Subcutaneous abdominal adipose tissue (tissue), 5 donors: ENCODE results near the gene DHRS1.

ENCODE experiments used
- H3K27ac ChIP-seq: one replicate; pipeline ENCODE4 v1.7.0; 2013; ENCODE audit warnings: low read depth, mild to moderate bottlenecking, inconsistent platforms, low read length, moderate library complexity
- H3K27me3 ChIP-seq, 5 donors: one replicate each; pipeline ENCODE4 v1.7.0; 2013; ENCODE audit warnings: low read length in 5 of 5, inconsistent platforms in 1 of 5; ENCODE audit not compliant: control insufficient read depth in 5 of 5, insufficient read depth in 4 of 5
- H3K36me3 ChIP-seq, 5 donors: one replicate each; pipeline ENCODE4 v1.7.0; 2013; ENCODE audit warnings: low read length in 5 of 5; ENCODE audit not compliant: control insufficient read depth in 5 of 5, insufficient read depth in 5 of 5
- H3K4me1 ChIP-seq, 5 donors: one replicate each; pipeline ENCODE4 v1.7.0; 2013; ENCODE audit warnings: low read length in 5 of 5, mild to moderate bottlenecking in 3 of 5, moderate library complexity in 1 of 5; ENCODE audit not compliant: control insufficient read depth in 5 of 5, insufficient read depth in 5 of 5
- H3K4me3 ChIP-seq, 5 donors: one replicate each; pipeline ENCODE4 v1.7.0; 2013; ENCODE audit warnings: low read length in 5 of 5, low read depth in 1 of 5
- H3K9ac ChIP-seq, 5 donors: one replicate each; pipeline ENCODE4 v1.7.0; 2013; ENCODE audit warnings: low read length in 5 of 5, mild to moderate bottlenecking in 4 of 5, moderate library complexity in 3 of 5
- H3K9me3 ChIP-seq, 5 donors: one replicate each; pipeline ENCODE4 v1.7.0; 2013; ENCODE audit warnings: low read length in 5 of 5; ENCODE audit not compliant: control insufficient read depth in 5 of 5
- donor health status: healthy.
- donor health status: healthy.
- donor health status: healthy.
- donor health status: healthy.
- donor health status: healthy.

DHRS1 gene

DNA sequence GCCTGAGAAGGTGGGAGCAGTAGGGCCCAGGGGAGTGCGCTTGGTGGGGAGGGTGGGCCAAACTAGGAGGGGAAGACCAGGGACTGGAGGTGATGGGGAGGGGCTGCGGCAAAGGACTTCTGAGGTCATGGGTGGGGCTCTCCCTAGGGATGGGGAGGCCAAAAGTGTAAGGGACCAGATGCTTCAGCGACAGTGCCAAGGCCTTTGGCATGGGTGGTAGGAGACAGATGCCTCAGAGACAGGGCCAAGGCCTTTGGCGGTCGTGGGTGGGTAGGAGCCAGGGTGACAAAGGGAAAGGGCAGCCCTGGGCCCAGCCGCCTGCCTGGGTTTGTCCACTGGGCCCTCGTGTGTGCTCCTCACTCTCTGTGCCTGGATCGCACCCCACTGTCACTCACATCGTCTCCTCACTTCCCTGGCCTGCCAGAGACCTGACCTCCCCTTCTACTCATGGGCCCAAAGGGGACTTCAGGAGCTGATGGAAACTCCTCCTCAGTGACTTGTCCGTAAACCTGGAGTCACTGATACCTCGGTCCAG lies 15.0 kb downstream of the DHRS1 start:
- Histone ChIP-seq H3K9ac (no peak overlapping the region), H3K4me1 (peaks cover 3 to 44% (median 34%) of the 10 kb centered on the region in 5 donors)

DNA sequence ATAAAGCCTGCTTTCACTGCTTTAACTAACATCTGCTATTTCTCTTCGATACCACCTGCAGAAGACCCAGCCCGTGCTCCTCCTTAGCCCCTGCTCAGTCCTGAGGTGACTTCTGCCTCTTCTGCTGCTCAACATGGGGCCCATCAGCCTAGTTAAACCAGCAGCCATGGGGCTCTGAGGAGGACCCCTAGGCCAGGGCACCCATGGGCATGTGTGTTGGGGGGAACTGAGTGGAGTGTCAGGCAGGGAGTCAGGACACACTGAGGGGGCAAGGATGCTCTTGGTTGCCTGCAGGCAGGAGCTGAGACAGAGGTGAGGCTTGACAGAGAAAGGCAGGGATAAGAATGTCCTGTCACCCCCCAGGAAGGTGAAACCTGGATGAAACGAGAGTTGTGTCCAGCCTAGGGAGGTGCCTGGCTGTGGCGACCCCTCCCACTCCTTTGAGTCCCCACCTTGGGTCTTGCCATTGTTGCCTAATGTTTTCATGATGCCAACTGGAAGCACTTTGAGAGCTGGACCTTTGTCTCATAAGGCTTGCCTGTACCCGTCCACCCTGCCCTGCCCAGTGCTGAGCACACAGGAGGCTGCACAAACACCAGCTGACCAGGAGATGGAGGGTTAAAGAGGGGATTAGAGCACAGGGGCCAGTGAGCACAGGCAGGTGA lies 15.7 kb downstream of the DHRS1 start:
- H3K9me3 ChIP-seq = no peaks in the 10 kb centered on the region
- peaks cover 3 to 51% (median 41%) of the 10 kb centered on the region in 5 donors for H3K4me1 ChIP-seq
- H3K4me3 ChIP-seq = no peak overlapping the region
- no peaks in the 10 kb centered on the region for H3K27me3 ChIP-seq
- H3K27ac ChIP-seq = no peak overlapping the region
- H3K36me3 ChIP-seq = no peaks in the 10 kb centered on the region
- no peak overlapping the region for H3K9ac ChIP-seq

More for the DNA sequence above, 15.0 kb downstream of the DHRS1 start:
- Histone ChIP-seq H3K27ac (no peak overlapping the region), H3K9me3 (no peaks in the 10 kb centered on the region), H3K4me3 (no peak overlapping the region), H3K36me3 (peaks cover 0 to 4% (median 3%) of the 10 kb centered on the region in 5 donors), H3K27me3 (no peaks in the 10 kb centered on the region)

DNA sequence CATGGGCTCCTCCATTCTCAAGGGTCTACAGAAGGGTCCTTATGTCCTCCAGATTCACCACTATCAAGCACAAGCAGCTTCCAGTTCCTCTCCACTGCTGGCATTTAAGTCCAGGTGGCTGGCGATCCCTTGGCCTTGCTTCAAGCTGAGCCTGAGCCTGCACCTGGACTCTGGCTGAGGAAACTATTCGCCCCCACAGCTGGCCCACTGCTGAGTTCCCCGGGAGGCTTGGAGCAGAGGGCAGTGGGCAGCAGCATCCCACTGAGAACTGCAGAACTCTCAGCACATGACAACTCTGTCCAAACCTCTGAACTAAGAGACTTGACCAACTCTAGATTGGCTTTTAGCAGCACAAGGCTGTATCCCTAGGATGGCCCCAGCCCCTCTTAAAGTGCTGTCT lies 16.8 kb downstream of the DHRS1 start:
- peaks cover 3 to 63% (median 53%) of the 10 kb centered on the region in 5 donors for H3K4me1 ChIP-seq

DNA sequence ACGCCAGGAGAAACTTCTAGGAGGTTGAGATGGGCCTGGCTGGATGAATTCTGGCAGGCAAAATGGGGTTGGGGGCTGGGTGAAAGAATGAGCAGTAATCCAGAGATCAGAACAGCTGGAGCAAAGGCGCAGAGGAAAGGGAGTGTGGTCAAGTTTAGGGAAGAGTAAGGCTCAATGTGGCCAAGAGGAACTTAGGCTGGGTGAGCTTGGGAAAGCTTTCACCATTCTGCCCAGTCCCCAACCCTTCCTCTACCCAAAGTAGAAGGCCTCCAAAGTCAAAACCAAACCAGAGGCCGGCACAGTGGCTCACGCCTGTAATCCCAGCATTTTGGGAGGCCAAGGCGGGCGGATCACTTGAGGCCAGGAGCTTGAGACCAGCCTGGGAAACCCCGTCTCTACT lies 17.9 kb downstream of the DHRS1 start:
- H3K27me3 ChIP-seq = no peaks in the 10 kb centered on the region

More for the DNA sequence above, 16.8 kb downstream of the DHRS1 start:
- Histone ChIP-seq H3K4me3 (no peak overlapping the region), H3K9me3 (no peaks in the 10 kb centered on the region), H3K36me3 (no peaks in the 10 kb centered on the region), H3K27ac (no peak overlapping the region), H3K27me3 (no peaks in the 10 kb centered on the region), H3K9ac (no peak overlapping the region)

DNA sequence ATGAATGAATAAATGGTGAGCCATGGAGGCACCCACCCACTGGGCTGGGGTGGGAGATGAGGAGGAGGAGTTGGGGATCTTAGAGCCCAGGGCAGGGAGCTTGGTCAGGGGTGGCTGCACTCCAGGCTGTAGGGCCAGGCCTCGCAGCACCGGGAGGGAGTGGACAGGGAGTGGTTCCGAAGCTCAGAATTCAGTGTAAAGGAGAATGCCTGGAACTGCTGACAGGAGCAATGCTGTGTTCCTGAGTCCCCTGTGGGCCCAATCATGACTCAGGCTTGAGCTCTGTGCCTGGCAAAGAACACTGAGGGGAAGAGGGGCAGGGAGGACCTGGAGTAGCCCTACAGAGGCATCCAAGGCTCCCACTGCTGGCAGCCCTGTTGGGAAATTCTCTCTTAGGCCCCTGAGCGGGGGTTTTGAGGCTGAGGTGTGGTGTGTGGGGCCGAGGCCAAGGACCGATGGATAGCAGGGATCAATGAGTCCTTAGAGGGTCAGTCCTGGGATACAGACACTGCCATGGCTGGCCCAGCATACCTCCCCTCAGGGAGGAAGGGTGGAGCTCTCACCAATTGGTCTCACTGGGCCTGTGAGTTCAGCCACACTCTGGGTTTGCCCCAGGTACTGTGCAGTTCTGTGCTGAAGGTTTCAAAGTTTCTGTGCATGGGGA lies 18.7 kb downstream of the DHRS1 start:
- Histone ChIP-seq H3K9me3 (no peaks in the 10 kb centered on the region), H3K4me3 (no peak overlapping the region), H3K27ac (peak overlapping the region; percentile 26), H3K27me3 (no peaks in the 10 kb centered on the region), H3K36me3 (no peaks in the 10 kb centered on the region), H3K9ac (peak overlapping the region in 1 of 5 donors; percentile 30), H3K4me1 (peaks cover 3 to 72% (median 64%) of the 10 kb centered on the region in 5 donors)

More for the DNA sequence above, 17.9 kb downstream of the DHRS1 start:
- no peaks in the 10 kb centered on the region for H3K9me3 ChIP-seq
- peaks cover 3 to 72% (median 64%) of the 10 kb centered on the region in 5 donors for H3K4me1 ChIP-seq
- H3K4me3 ChIP-seq = no peak overlapping the region
- no peak overlapping the region for H3K9ac ChIP-seq
- H3K36me3 ChIP-seq = no peaks in the 10 kb centered on the region
- peak overlapping the region; percentile 26 for H3K27ac ChIP-seq

DNA sequence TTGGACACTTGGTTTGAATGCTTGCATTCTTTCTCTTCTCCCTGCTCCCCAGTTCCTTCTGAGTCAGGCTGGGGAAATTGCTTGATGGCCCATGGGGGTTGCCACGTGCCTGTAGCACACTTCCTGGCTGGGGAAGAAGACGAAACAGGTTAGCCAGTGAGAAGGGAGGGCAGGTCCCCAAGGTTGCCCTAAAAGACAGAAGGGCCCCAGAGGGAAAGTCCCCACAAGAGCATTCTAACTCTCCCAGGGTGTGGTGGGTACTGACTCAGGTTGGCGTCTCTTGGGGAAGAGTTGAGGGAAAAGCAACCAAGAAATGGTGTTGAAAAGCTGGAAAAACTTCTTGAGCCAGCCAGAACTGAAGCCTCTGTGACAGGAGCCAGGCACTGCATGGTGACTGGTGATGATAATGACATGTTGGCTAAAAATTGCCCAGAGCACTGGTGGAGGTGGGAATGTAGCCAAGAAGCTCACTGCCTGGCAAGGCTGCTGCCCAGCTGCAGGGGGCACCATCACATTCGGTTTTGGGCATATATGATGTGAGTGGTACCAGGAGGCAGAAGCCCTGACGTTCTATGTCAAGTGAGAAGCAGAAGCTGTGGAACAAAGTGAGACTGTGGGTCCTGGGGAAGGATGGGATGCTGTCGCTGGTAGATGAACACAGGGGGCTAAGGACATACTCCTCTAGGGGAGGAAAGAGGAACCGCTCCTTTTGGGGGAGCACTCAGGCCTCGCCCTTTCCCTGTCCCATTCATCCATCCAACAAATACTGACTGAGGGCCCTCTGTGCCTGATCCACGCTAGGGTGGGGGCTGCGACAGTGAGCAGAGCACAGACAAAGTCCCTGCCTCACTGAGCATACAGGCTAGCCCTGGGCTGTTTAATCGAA lies 20.0 kb downstream of the DHRS1 start:
- H3K27me3 ChIP-seq = no peaks in the 10 kb centered on the region
- H3K4me1 ChIP-seq = peaks cover 3 to 78% (median 66%) of the 10 kb centered on the region in 5 donors
- H3K36me3 ChIP-seq = no peaks in the 10 kb centered on the region
- no peak overlapping the region for H3K4me3 ChIP-seq
- H3K9ac ChIP-seq = no peak overlapping the region
- no peaks in the 10 kb centered on the region for H3K9me3 ChIP-seq
- H3K27ac ChIP-seq = no peak overlapping the region

DNA sequence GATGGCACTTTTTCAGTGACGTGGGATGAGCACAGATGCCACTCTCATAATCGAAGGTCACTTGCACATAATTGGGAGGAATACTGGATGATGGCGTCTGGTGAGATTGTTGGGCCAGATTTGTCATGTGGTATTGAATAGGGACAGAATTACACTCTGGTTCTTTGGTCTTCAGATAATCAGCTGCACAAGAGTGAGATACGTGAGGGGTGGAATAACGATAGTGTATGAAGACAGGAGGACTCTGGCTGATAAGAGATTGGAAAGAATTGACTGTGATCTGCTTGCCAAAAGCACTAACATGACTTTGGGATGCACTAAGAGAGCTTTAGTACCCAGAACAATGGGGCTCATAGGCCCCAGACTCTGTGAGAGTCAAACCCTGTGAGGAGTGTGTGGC lies 21.2 kb downstream of the DHRS1 start:
- H3K27me3 ChIP-seq = no peaks in the 10 kb centered on the region
- peaks cover 3 to 77% (median 66%) of the 10 kb centered on the region in 5 donors for H3K4me1 ChIP-seq

DNA sequence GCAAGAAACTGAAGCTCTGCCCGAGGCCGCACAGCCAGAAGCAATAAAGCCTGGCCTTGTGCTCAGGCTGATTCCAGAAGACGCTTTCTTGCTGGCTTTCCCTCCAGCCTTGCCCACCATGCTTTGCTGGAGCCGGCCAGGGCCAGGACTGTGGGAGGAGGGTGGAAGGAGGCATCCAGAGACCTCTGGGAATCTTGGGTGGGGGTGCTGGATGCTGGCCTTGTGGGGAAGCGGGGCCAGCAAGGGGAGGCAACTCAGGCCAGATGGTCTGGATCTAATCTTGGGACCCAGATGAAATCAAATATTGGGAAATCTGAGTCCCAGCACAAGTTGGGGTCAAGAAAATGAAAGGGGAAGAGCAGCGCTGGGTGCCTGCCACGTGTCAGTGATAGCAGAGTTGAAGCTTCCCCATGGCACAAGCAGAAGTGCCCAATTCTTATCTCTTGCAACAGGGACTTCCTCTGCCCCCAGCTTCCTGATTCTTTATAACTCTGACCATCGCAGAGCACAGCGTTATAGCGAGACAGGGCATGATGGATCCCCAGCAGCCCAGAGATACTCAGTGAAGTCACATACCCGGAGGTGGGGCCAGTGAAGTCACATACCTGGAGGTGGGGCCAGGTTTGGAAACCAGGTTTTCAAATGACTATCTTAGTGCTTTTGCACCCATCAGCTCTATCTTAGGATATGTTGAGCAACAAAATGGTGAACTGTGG lies 21.8 kb downstream of the DHRS1 start:
- Histone ChIP-seq H3K36me3 (no peaks in the 10 kb centered on the region), H3K4me3 (peak overlapping the region in 1 of 5 donors; percentile 31), H3K4me1 (peaks cover 3 to 81% (median 68%) of the 10 kb centered on the region in 5 donors), H3K9me3 (no peaks in the 10 kb centered on the region), H3K9ac (peak overlapping the region in 1 of 5 donors; percentile 9), H3K27me3 (no peaks in the 10 kb centered on the region), H3K27ac (peak overlapping the region; percentile 51)

More for the DNA sequence above, 21.2 kb downstream of the DHRS1 start:
- H3K27ac ChIP-seq = peak overlapping the region; percentile 51
- H3K4me3 ChIP-seq = no peak overlapping the region
- H3K9ac ChIP-seq = no peak overlapping the region
- no peaks in the 10 kb centered on the region for H3K36me3 ChIP-seq
- no peaks in the 10 kb centered on the region for H3K9me3 ChIP-seq

DNA sequence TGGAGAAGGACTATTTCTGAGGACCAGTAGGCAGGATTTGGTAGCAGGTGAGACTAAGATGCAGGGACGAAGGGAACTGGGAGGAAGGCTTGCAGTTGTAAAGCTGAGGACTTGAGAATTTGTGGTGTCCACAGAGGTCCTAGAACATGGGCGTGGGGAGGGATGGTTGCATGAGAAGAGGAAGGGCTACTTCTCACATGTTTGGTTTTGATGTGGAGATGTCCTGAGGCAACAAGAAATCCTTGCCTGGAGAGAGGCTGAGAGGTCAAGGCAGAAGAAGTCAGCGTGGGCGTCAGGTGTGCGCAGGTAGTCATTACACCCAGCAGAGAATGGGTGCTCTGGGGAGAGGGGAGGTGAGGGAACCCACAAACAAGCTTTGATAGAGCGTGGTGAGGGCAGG lies 22.5 kb downstream of the DHRS1 start:
- Histone ChIP-seq H3K4me1 (peaks cover 3 to 79% (median 75%) of the 10 kb centered on the region in 5 donors), H3K9me3 (no peaks in the 10 kb centered on the region), H3K36me3 (no peaks in the 10 kb centered on the region), H3K27ac (peak overlapping the region; percentile 51), H3K9ac (no peak overlapping the region), H3K27me3 (no peaks in the 10 kb centered on the region), H3K4me3 (peak overlapping the region in 1 of 5 donors; percentile 31)
